Mammary epithelial cell (primary cell): ENCODE data around the gene PNPO.

Experiments
- CTCF ChIP-seq, 2 donors: IDR thresholded peaks in 1 of 2; conservative IDR thresholded peaks in 1 of 2; 2 replicates each; pipeline ENCODE4 v1.5.1; 2011 to 2012; ENCODE audit warnings: inconsistent platforms in 2 of 2, low read length in 2 of 2, mild to moderate bottlenecking in 2 of 2, control low read depth in 1 of 2, low read depth in 1 of 2; ENCODE audit not compliant: insufficient read depth in 1 of 2; ENCODE audit errors: extremely low read depth in 1 of 2
- EZH2 ChIP-seq: IDR thresholded peaks from 2 replicates; pipeline ENCODE4 v1.6.1; 2012; ENCODE audit warnings: low read length, inconsistent platforms, borderline replicate concordance

GRCh38 chr17:47994724-47995123 lies 53.4 kb downstream of the PNPO start:
- TF ChIP-seq EZH2 (no peak), CTCF (conservative IDR thresholded peaks at IDR 0.05 in 1 of 2, IDR thresholded peaks at IDR 0.05 in 1 of 2; ENCODE audit: extremely low read depth in 1 of 2, insufficient read depth in 1 of 2, low read depth in 1 of 2, low read length in 2 of 2) (no peak)
